Epithelial cell of proximal tubule (primary cell): ENCODE measurements around the gene PTGDR2. TPM values are rescaled to one million over a fixed set of nuclear protein-coding genes. Genes with fewer than 3 reads are reported as not detected.
"Not testable (repeated sequence)": the region's sequence is repeated elsewhere in the genome, so short reads cannot be mapped to it uniquely, and the experiment has no call there.

Experiments used
- DNase-seq: peaks from one replicate; pipeline ENCODE4 v3.0.0-alpha.2; 2011; ENCODE audit warnings: low read depth
- H3K4me3 ChIP-seq: 2 replicates; pipeline ENCODE4 v1.5.1; 2011; ENCODE audit warnings: low read depth, mild to moderate bottlenecking, low read length
- CTCF ChIP-seq: conservative IDR thresholded peaks from 2 replicates; pipeline ENCODE4 v1.5.1; 2012; ENCODE audit warnings: low read depth, mild to moderate bottlenecking, low read length
- total RNA-seq: library from RNA; depleted of rRNA; stranded (reverse); fragments of >200 nt; gene quantifications from 2 replicates; pipeline ENCODE4 v1.2.3, GENCODE V29; 2015

Gene PTGDR2
- total RNA-seq, 1 donor from 2014 or later, result not detected

- no peak for DNase-seq
- no peak for TF ChIP-seq CTCF
- no peak overlapping the region for H3K4me3 ChIP-seq
Measured at GRCh38 chr11:60830478-60831142, 25.1 kb downstream of the PTGDR2 start.

- H3K4me3 ChIP-seq, result no peak overlapping the region
- no peak for TF ChIP-seq CTCF
- DNase-seq, result no peak
Measured at GRCh38 chr11:60825790-60826189, 30.0 kb downstream of the PTGDR2 start.

GRCh38 chr11:60825118-60825517, 30.6 kb downstream of the PTGDR2 start:
- TF ChIP-seq CTCF, result no peak

GRCh38 chr11:60823745-60824306, 31.9 kb downstream of the PTGDR2 start:
- not testable (repeated sequence) for DNase-seq, H3K4me3 ChIP-seq

More at GRCh38 chr11:60825118-60825517, 30.6 kb downstream of the PTGDR2 start:
- H3K4me3 ChIP-seq, result no peak overlapping the region
- no peak for DNase-seq

GRCh38 chr11:60821827-60822599, 33.7 kb downstream of the PTGDR2 start:
- no peak for TF ChIP-seq CTCF
- DNase-seq, result no peak
- H3K4me3 ChIP-seq, result no peak overlapping the region

- TF ChIP-seq CTCF, result no peak
- no peak overlapping the region for H3K4me3 ChIP-seq
- DNase-seq, result no peak
Measured at GRCh38 chr11:60818057-60818456, 37.7 kb downstream of the PTGDR2 start.

- DNase-seq, result no peak
- H3K4me3 ChIP-seq, result no peak overlapping the region
- no peak for TF ChIP-seq CTCF
Measured at GRCh38 chr11:60816590-60817157, 39.1 kb downstream of the PTGDR2 start.
